Neural cell (in vitro differentiated cells): ENCODE measurements around the gene KCTD11. TPM values are rescaled to one million over a fixed set of nuclear protein-coding genes. Genes with fewer than 3 reads are reported as not detected.
A peak's percentile ranks its signal among the peaks of the same experiment; 100 is the strongest.

ENCODE experiments used
- H2AFZ ChIP-seq: fragments of 200-600, 300-800 bp; sonication (generic), shearing (Covaris generic); 2 replicates; pipeline ENCODE4 v1.6.0; 2014; ENCODE audit warnings: low read depth, mild to moderate bottlenecking, antibody characterized with exemption, low read length, moderate library complexity
- H3F3A ChIP-seq: fragments of 200-600 bp; shearing (Covaris generic); 2 replicates; pipeline ENCODE4 v1.6.1; 2016; ENCODE audit warnings: mild to moderate bottlenecking, moderate library complexity, mixed read lengths, antibody characterized with exemption, low read length; ENCODE audit not compliant: insufficient read depth, poor library complexity, severe bottlenecking
- H3K27ac ChIP-seq: fragments of 200-600, 300-800 bp; sonication (generic), shearing (Covaris generic); 2 replicates; pipeline ENCODE4 v1.5.1; 2014; ENCODE audit warnings: mild to moderate bottlenecking, low read length, moderate library complexity
- H3K27me3 ChIP-seq: fragments of 300-800, 200-600 bp; sonication (generic), shearing (Covaris generic); 2 replicates; pipeline ENCODE4 v1.6.0; 2014; ENCODE audit warnings: mild to moderate bottlenecking, low read depth, low read length, moderate library complexity; ENCODE audit not compliant: insufficient read depth
- H3K36me3 ChIP-seq: fragments of 300-800, 200-600 bp; sonication (generic), shearing (Covaris generic); 2 replicates; pipeline ENCODE4 v1.5.1; 2014; ENCODE audit warnings: mild to moderate bottlenecking, antibody characterized with exemption, low read length, moderate library complexity; ENCODE audit not compliant: insufficient read depth
- H3K4me2 ChIP-seq: fragments of 300-800, 200-600 bp; sonication (generic), shearing (Covaris generic); 2 replicates; pipeline ENCODE4 v1.6.0; 2014; ENCODE audit warnings: mild to moderate bottlenecking, low read length
- H3K4me3 ChIP-seq: fragments of 300-800, 200-600 bp; sonication (generic), shearing (Covaris generic); 2 replicates; pipeline ENCODE4 v1.5.1; 2014; ENCODE audit warnings: mild to moderate bottlenecking, low read length, moderate library complexity
- H3K79me2 ChIP-seq: fragments of 200-600 bp; shearing (Covaris generic); replicated peaks from 2 replicates; pipeline ENCODE4 v1.6.0; 2014; ENCODE audit warnings: mild to moderate bottlenecking, low read length, moderate library complexity; ENCODE audit not compliant: insufficient read depth
- H3K9ac ChIP-seq: fragments of 300-800, 200-600 bp; sonication (generic), shearing (Covaris generic); 2 replicates; pipeline ENCODE4 v1.6.1; 2016; ENCODE audit warnings: mild to moderate bottlenecking, low read length, mixed read lengths
- H3K9me2 ChIP-seq: fragments of 200-600 bp; shearing (Covaris generic); 2 replicates; pipeline ENCODE4 v1.6.1; 2016; ENCODE audit warnings: mild to moderate bottlenecking, low read length, mixed read lengths; ENCODE audit not compliant: insufficient read depth
- H3K9me3 ChIP-seq: fragments of 200-600, 300-800 bp; sonication (generic), shearing (Covaris generic); 2 replicates; pipeline ENCODE4 v1.6.1; 2016; ENCODE audit warnings: mild to moderate bottlenecking, mixed run types, low read length, moderate library complexity, mixed read lengths
- H4K20me1 ChIP-seq: fragments of 200-600 bp; shearing (Covaris generic); 2 replicates; pipeline ENCODE4 v1.6.1; 2016; ENCODE audit warnings: mild to moderate bottlenecking, mixed run types; ENCODE audit not compliant: insufficient read depth
- CTCF ChIP-seq: fragments of 450-650 bp; IDR thresholded peaks from 2 replicates; pipeline ENCODE4 v1.5.1; 2014; ENCODE audit warnings: antibody characterized with exemption, mild to moderate bottlenecking, moderate library complexity; ENCODE audit not compliant: poor library complexity, severe bottlenecking
- EP300 ChIP-seq: fragments of 450-650 bp; conservative IDR thresholded peaks from 2 replicates; pipeline ENCODE4 v1.6.1; 2014; ENCODE audit warnings: antibody characterized with exemption, mild to moderate bottlenecking, moderate library complexity; ENCODE audit not compliant: poor library complexity, severe bottlenecking
- MXI1 ChIP-seq: fragments of 450-650 bp; conservative IDR thresholded peaks from 2 replicates; pipeline ENCODE4 v1.6.1; 2014; ENCODE audit warnings: antibody characterized with exemption, mild to moderate bottlenecking; ENCODE audit not compliant: poor library complexity, severe bottlenecking
- POLR2AphosphoS5 ChIP-seq: IDR thresholded peaks from 2 replicates; pipeline ENCODE4 v1.6.1; 2012
- RAD21 ChIP-seq: fragments of 450-650 bp; conservative IDR thresholded peaks from 2 replicates; pipeline ENCODE4 v1.6.1; 2014; ENCODE audit warnings: antibody characterized with exemption, mild to moderate bottlenecking, moderate library complexity
- SMC3 ChIP-seq: fragments of 450-650 bp; conservative IDR thresholded peaks from 2 replicates; pipeline ENCODE4 v1.6.1; 2014; ENCODE audit warnings: antibody characterized with exemption, mild to moderate bottlenecking, moderate library complexity; ENCODE audit not compliant: poor library complexity
- polyA plus RNA-seq: library from polyadenylated mRNA; depleted of rRNA; stranded (reverse); fragments of >200 nt; gene quantifications from 2 replicates; pipeline ENCODE4 v1.2.3, GENCODE V29; 2014

The KCTD11 gene
- polyA plus RNA-seq, 1 donor from 2014 or later: 2.8 TPM

- no peak for TF ChIP-seq CTCF
Observed at GRCh38 chr17:7322520-7323194, 29.3 kb upstream of the KCTD11 start (continued).

GRCh38 chr17:7323731-7324437, 28.1 kb upstream of the KCTD11 start:
- Histone ChIP-seq H3K27me3 (no peaks in the 10 kb centered on the region), H3K4me2 (no peak overlapping the region), H3K36me3 (no peaks in the 10 kb centered on the region), H3K9ac (no peak overlapping the region), H4K20me1 (no peaks in the 10 kb centered on the region), H3K4me3 (no peak overlapping the region), H3K9me2 (no peaks in the 10 kb centered on the region), H3K27ac (no peak overlapping the region), H3K79me2 (peaks cover 9% of the 10 kb centered on the region), H2AFZ (no peak overlapping the region), H3K9me3 (no peaks in the 10 kb centered on the region), H3F3A (no peaks in the 10 kb centered on the region)
- TF ChIP-seq CTCF: peak; percentile 75
- TF ChIP-seq RAD21: peak; percentile 62
- no peak for TF ChIP-seq EP300
- no peak for TF ChIP-seq POLR2AphosphoS5
- peak; percentile 80 for TF ChIP-seq SMC3

- H3K36me3 ChIP-seq: no peaks in the 10 kb centered on the region
- no peaks in the 10 kb centered on the region for H3K9me3 ChIP-seq
- H3K4me2 ChIP-seq: no peak overlapping the region
- no peak overlapping the region for H3K9ac ChIP-seq
- no peaks in the 10 kb centered on the region for H3K27me3 ChIP-seq
- no peaks in the 10 kb centered on the region for H3K9me2 ChIP-seq
- H3K79me2 ChIP-seq: peaks cover 9% of the 10 kb centered on the region
- no peak for TF ChIP-seq EP300
- no peak for TF ChIP-seq POLR2AphosphoS5
- TF ChIP-seq CTCF: peak; percentile 8
- no peak for TF ChIP-seq MXI1
- peak; percentile 33 for TF ChIP-seq SMC3
- H2AFZ ChIP-seq: no peak overlapping the region
- H4K20me1 ChIP-seq: no peaks in the 10 kb centered on the region
- H3K27ac ChIP-seq: no peak overlapping the region
- no peaks in the 10 kb centered on the region for H3F3A ChIP-seq
- H3K4me3 ChIP-seq: no peak overlapping the region
Observed at GRCh38 chr17:7324438-7324779, 27.6 kb upstream of the KCTD11 start.
